Activated CD4-positive, alpha-beta T cell treated with anti-CD3 and anti-CD28 coated beads for 36 hours (primary cell): ENCODE data around the gene DMBT1. TPM values are rescaled to one million over a fixed set of nuclear protein-coding genes. Genes with fewer than 3 reads are reported as not detected.

Experiments
- ATAC-seq: fragments of 200-7000 bp; cut with Tn5 transposase; one replicate; pipeline ENCODE4 v1.10.0; 2021; ENCODE audit warnings: mild to moderate bottlenecking, moderate library complexity
- CTCF ChIA-PET: fragments of 350-600 bp; sonication (Branson Sonifier 250); formaldehyde crosslinking; loops from one replicate; lab custom pipeline; 2021; ENCODE audit warnings: antibody characterized with exemption; lab: Charles Lee
- POLR2A ChIA-PET: fragments of 350-600 bp; sonication (Branson Sonifier 250); formaldehyde crosslinking; loops from one replicate; lab custom pipeline; 2021; ENCODE audit warnings: antibody characterized with exemption, inconsistent platforms; lab: Charles Lee
- DNase-seq: peaks from one replicate; pipeline ENCODE4 v3.0.0-alpha.2; 2020
- H3K27ac Mint-ChIP-seq: one replicate; pipeline ENCODE4 v1.8.0; 2021; ENCODE audit warnings: mixed read lengths
- H3K27me3 Mint-ChIP-seq: one replicate; pipeline ENCODE4 v1.8.0; 2021; ENCODE audit warnings: mixed read lengths
- H3K36me3 Mint-ChIP-seq: one replicate; pipeline ENCODE4 v1.8.0; 2021; ENCODE audit warnings: low read depth, mixed read lengths
- H3K4me1 Mint-ChIP-seq: one replicate; pipeline ENCODE4 v1.8.0; 2021; ENCODE audit warnings: mixed read lengths
- H3K4me3 Mint-ChIP-seq: one replicate; pipeline ENCODE4 v1.8.0; 2021; ENCODE audit warnings: mild to moderate bottlenecking, moderate library complexity, mixed read lengths
- H3K9me3 Mint-ChIP-seq: one replicate; pipeline ENCODE4 v1.8.0; 2021; ENCODE audit warnings: low read depth, mixed read lengths
- intact Hi-C, 2 experiments: fragments of 100-400 bp; cut with DNase I in 1 of 2; cut with micrococcal nuclease in 1 of 2; formaldehyde crosslinking; loops; one replicate each; pipeline versions ENCODE4 v1.14.2 to v1.15.1; 2022 to 2024; cut with DNase I, micrococcal nuclease
- total RNA-seq, 2 experiments: library from RNA; stranded (reverse); gene quantifications; one replicate each; pipeline ENCODE4 v1.2.3, GENCODE V29; 2021

DMBT1 gene
- total RNA-seq, 2 experiments from 2014 or later, result not detected

DNA sequence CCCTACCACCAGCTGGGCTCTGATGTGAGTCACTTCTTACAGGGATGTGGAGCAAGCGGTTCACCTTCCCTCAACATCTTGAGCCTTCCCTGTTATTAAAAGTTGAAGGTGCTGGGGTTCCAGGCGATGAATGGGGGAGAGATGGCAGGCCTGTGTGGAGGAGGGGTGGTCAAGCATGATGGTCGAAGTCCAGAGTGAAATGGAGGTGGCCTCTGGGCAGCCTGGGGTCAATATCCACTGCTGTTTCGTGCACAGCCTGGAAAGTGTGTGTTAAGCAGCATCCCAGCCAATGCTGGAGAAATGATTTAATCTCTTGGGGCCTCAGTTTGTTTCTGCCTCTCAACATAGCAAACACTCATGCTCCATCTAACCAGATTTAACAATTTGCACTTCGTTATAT, 33.7 kb upstream of the DMBT1 start:
- intact Hi-C loops, result no loop called here
- H3K9me3 Mint-ChIP-seq, result no peaks in the 10 kb centered on the region
- H3K4me3 Mint-ChIP-seq, result no peak overlapping the region
- no peak overlapping the region for H3K27ac Mint-ChIP-seq
- ChIA-PET CTCF (no interaction called here), POLR2A (no interaction called here)
- ATAC-seq, result no peak
- no peak for DNase-seq
- H3K27me3 Mint-ChIP-seq, result peaks cover 12% of the 10 kb centered on the region
- H3K4me1 Mint-ChIP-seq, result no peaks in the 10 kb centered on the region
- H3K36me3 Mint-ChIP-seq, result no peaks in the 10 kb centered on the region

DNA sequence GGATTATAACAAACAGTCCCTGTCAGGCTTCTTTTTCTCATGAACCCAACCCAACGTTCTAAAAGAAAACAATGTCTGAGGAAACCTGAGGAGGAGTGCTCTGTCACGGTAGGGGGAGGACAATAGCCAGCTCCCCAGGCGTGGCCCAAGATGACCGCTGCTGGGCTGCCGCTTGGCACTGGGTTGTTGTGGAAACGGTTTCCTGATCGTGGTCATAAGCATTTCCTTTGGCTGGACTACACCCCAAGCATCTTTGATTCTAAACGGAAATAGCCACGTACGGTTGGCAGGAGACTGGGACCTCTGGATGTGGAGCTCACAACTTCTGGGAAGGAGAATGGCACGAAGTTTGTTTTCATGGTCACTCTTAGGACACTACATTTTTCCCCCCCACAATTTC, 30.4 kb upstream of the DMBT1 start:
- Mint-ChIP-seq H3K27ac (no peak overlapping the region), H3K36me3 (no peaks in the 10 kb centered on the region), H3K9me3 (no peaks in the 10 kb centered on the region), H3K4me1 (no peaks in the 10 kb centered on the region), H3K27me3 (peaks cover 12% of the 10 kb centered on the region), H3K4me3 (no peak overlapping the region)
- no peak for DNase-seq
- ATAC-seq, result no peak
- CTCF ChIA-PET, result no interaction called here
- POLR2A ChIA-PET, result no interaction called here
- intact Hi-C loops, result no loop called here

DNA sequence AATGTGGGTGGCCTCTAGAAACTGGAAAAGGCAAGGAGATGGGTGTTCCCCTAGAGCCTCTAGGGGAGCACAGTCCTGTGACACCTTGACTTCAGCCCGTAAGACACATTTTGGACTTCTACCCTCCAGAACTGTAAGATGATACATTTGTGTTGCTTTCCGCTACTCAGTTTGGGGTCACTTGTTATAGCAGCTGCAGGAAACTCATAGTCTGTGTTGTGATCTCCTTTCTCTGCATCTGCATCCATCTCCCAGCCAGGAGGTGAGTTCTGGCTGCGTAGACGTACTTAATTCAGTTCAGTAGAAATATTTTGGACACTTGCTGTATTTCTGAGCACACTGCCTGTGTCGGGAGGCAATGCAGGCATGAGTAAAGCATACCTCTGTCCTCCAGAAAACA, 29.3 kb upstream of the DMBT1 start:
- Mint-ChIP-seq H3K27ac (no peak overlapping the region), H3K9me3 (no peaks in the 10 kb centered on the region), H3K36me3 (no peaks in the 10 kb centered on the region), H3K4me1 (no peaks in the 10 kb centered on the region), H3K27me3 (peaks cover 15% of the 10 kb centered on the region), H3K4me3 (no peak overlapping the region)
- POLR2A ChIA-PET, result no interaction called here
- no peak for DNase-seq
- intact Hi-C loops, result no loop called here
- CTCF ChIA-PET, result no interaction called here
- ATAC-seq, result no peak

DNA sequence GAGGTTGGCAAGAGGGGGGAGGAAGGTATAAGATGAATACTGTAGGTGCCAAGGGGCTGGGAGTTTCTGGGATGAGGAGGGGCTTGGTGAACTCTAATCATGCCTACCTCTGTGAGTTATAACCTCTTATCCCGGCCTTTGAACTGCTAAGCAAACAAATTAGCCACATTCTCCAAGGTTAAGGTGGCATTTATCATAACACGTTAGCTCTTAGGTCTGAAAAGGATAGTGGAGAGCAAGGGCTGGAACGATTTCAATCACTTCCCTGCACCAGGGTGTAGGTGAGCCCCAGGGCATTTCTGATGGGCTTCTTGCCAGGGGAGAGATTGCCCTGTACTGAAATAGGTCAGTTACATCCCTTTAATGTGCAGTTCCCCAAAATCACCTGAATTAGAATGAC, 28.6 kb upstream of the DMBT1 start:
- Mint-ChIP-seq H3K27me3 (peaks cover 15% of the 10 kb centered on the region), H3K36me3 (no peaks in the 10 kb centered on the region)

DNA sequence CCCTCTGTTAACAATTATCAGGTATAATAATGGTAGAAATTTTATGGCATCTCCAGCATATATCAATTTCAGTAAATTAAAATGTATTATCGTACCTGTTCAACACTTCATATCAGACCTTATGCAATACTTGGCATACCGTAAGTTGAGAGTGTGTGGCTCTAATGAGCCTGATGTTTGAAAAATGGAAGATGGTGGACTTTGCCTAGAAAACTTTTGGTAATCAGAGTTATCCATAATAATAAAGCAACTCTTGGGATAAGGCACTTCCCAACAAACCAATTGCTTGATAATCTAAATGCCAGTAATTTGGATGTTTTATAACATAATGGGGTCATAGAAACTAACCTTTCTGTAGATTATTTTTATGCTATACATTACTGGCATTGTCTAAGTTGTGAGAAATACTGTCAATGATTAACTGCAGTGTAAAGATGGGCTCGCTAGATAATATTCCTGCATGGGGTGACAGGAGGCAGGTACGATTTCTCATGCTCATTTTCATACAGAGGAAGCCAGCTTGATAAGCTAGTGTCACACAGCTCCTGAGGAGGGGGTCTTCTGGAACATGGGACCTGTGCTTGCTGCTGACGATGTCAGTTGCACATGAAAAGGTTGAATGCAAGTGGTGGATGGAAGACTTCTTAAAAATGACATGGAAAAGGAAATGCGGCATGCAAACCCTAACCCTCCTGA, 27.8 kb upstream of the DMBT1 start:
- no peak for ATAC-seq
- H3K27me3 Mint-ChIP-seq, result peaks cover 15% of the 10 kb centered on the region

More for the DNA sequence above, 28.6 kb upstream of the DMBT1 start:
- CTCF ChIA-PET, result no interaction called here
- Mint-ChIP-seq H3K4me1 (no peaks in the 10 kb centered on the region), H3K4me3 (no peak overlapping the region), H3K9me3 (no peaks in the 10 kb centered on the region), H3K27ac (no peak overlapping the region)
- DNase-seq (no peak), ATAC-seq (no peak)
- intact Hi-C loops, result no loop called here
- POLR2A ChIA-PET, result no interaction called here

DNA sequence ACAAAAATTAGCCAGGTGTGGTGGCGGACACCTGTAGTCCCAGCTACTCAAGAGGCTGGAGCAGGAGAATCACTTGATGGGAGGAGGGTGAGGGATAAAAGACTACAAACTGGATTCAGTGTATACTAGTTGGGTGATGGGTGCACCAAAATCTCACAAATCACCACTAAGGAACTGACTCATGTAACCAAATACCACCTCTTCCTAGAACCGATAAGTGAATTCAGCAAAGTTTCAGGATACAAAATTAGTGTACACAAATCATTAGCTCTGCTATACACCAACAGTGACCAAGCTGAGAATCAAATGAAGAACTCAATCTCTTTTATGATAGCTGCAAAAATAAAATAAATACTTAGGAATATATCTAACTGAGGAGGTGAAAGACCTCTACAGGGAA, 23.0 kb upstream of the DMBT1 start:
- Mint-ChIP-seq H3K27me3 (peaks cover 2% of the 10 kb centered on the region), H3K36me3 (no peaks in the 10 kb centered on the region), H3K4me1 (peaks cover 26% of the 10 kb centered on the region), H3K9me3 (no peaks in the 10 kb centered on the region), H3K27ac (no peak overlapping the region), H3K4me3 (no peak overlapping the region)
- ATAC-seq (peak; percentile 33), DNase-seq (no peak)
- ChIA-PET POLR2A (interaction anchor here (0.7 kb wide), 1 partner anchor 46 kb away, joined by 3 read pairs; no protein-coding TSS in a partner anchor), CTCF (no interaction called here)
- intact Hi-C loops, result no loop called here

More for the DNA sequence above, 27.8 kb upstream of the DMBT1 start:
- Mint-ChIP-seq H3K9me3 (no peaks in the 10 kb centered on the region), H3K36me3 (no peaks in the 10 kb centered on the region), H3K4me3 (no peak overlapping the region), H3K4me1 (no peaks in the 10 kb centered on the region), H3K27ac (no peak overlapping the region)
- intact Hi-C loops, result no loop called here
- ChIA-PET CTCF (no interaction called here), POLR2A (no interaction called here)
- DNase-seq, result no peak

DNA sequence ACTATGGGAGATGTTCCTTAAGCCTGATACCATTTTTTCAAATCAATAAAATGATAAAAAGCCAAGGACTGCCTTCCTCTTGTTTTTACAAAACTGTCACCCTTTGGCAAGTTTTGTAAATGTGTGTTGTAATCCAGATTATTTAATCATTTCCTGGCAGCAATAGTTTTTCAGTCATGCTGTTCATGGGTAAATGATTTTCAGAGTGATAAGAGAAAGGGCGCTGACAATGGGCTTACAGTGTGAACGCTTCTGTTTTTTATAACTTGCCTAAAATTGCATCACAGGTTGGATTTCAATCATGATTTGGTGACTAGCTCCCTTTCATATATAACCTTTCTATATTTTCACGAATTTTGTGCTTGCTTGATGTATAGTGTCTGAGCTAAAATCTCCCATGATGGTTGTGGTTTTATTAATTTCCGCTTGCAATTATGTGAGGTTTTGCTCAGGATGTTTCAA, 19.0 kb upstream of the DMBT1 start:
- ATAC-seq (peak; percentile 73), DNase-seq (no peak)
- intact Hi-C loops, result no loop called here
- Mint-ChIP-seq H3K27ac (no peak overlapping the region), H3K27me3 (no peaks in the 10 kb centered on the region), H3K36me3 (no peaks in the 10 kb centered on the region), H3K4me1 (peaks cover 35% of the 10 kb centered on the region), H3K4me3 (no peak overlapping the region), H3K9me3 (no peaks in the 10 kb centered on the region)
- ChIA-PET CTCF (interaction anchor here (1.9 kb wide), 1 partner anchor 19 kb away, joined by 4 read pairs; no protein-coding TSS in a partner anchor), POLR2A (no interaction called here)

DNA sequence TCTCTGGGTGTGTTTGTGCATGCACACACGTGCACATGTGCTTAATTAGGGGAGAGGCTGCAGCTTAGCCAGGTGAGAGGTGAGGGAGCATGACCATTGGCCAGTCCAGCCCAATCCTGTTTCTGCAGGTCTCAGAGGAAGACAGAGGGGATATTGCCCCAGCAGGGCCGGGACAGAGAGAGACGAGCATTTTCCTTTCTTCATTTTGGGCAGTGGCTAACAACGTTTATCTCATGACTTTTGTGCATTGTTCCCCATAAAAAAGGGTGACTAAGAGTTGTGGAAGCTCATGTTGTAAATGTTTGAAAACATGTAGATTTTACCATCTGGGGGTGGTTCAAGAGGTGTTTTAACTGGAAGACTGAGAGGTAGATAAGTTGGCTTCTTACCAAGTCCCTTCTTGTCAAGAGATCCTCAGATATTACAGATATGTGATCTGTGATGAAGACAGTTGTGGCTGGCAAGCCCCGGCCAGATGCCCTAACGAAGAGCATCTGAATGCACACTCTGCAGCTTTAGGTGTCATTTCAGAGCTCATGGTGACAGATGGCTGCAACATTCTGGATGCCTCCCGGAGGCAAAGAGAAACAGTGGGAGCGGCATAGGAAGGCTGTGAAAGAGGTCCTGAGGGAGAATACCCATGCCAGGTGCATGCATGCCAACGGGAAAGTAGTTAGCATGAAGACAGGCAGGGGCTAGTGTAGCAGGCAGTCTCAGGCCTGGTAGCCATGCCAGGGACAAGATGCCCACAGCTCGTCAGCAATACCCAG, 16.7 kb upstream of the DMBT1 start:
- ChIA-PET CTCF (interaction anchor here (0.6 to 2.8 kb wide), 3 partner anchors 21 to 306 kb away, joined by 3 to 7 read pairs (median 3); no protein-coding TSS in a partner anchor), POLR2A (no interaction called here)
- intact Hi-C loops, result no loop called here
- Mint-ChIP-seq H3K9me3 (no peaks in the 10 kb centered on the region), H3K4me3 (no peak overlapping the region), H3K27ac (no peak overlapping the region), H3K4me1 (peaks cover 35% of the 10 kb centered on the region), H3K36me3 (no peaks in the 10 kb centered on the region), H3K27me3 (no peaks in the 10 kb centered on the region)
- ATAC-seq (no peak), DNase-seq (no peak)

DNA sequence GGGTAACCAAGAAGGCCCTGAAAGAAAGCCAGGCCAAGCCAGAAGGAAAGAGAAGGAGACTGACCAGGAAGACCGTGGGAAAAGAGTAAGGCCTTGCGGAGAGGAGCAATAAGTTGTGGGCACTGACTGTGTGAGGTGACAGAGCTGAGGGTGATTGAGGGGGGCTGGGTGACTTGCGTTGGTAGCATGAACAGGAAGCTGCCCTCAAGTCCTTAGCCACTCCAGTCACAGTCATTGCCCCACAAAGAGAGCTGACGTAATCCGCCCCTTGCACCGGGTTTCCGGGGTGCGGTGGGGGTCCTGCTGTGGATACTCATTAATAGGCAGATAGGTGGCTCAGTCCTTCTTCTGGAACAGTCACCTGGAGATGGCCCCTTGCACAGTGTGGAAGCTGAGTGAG, 16.1 kb upstream of the DMBT1 start:
- DNase-seq (no peak), ATAC-seq (no peak)
- Mint-ChIP-seq H3K4me3 (no peak overlapping the region), H3K9me3 (no peaks in the 10 kb centered on the region), H3K27ac (no peak overlapping the region), H3K36me3 (no peaks in the 10 kb centered on the region), H3K4me1 (peaks cover 35% of the 10 kb centered on the region), H3K27me3 (no peaks in the 10 kb centered on the region)
- ChIA-PET CTCF (interaction anchor here (0.6 to 2.8 kb wide), 2 partner anchors 21 to 23 kb away, joined by 3 to 7 read pairs; no protein-coding TSS in a partner anchor), POLR2A (no interaction called here)
- intact Hi-C loops, result no loop called here

DNA sequence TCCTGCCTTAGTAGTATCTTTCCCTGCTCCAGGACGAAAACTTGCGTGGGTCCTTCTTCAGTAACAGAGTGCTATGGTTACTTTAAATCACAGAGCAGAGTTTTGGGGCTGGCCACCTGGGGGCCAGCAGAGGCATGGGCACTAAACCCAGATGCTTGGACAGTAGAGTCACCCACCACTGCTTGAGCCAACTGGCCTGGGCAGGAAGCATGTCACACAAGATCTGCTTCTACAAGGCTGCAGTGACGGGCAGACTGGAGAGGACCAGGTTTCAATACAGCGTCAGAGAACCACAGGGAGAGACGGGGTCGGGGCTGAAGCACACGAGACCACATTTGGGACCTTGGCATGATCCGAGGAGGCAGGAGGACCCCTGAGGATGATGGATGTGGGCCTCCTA, 14.3 kb upstream of the DMBT1 start:
- intact Hi-C loops, result no loop called here
- Mint-ChIP-seq H3K4me3 (no peak overlapping the region), H3K27me3 (no peaks in the 10 kb centered on the region), H3K4me1 (peaks cover 33% of the 10 kb centered on the region), H3K36me3 (no peaks in the 10 kb centered on the region), H3K9me3 (no peaks in the 10 kb centered on the region), H3K27ac (no peak overlapping the region)
- no peak for ATAC-seq
- no peak for DNase-seq
- CTCF ChIA-PET, result interaction anchor here (1.1 to 2.8 kb wide), 2 partner anchors 19 to 79 kb away, joined by 3 to 7 read pairs; no protein-coding TSS in a partner anchor
- POLR2A ChIA-PET, result no interaction called here

DNA sequence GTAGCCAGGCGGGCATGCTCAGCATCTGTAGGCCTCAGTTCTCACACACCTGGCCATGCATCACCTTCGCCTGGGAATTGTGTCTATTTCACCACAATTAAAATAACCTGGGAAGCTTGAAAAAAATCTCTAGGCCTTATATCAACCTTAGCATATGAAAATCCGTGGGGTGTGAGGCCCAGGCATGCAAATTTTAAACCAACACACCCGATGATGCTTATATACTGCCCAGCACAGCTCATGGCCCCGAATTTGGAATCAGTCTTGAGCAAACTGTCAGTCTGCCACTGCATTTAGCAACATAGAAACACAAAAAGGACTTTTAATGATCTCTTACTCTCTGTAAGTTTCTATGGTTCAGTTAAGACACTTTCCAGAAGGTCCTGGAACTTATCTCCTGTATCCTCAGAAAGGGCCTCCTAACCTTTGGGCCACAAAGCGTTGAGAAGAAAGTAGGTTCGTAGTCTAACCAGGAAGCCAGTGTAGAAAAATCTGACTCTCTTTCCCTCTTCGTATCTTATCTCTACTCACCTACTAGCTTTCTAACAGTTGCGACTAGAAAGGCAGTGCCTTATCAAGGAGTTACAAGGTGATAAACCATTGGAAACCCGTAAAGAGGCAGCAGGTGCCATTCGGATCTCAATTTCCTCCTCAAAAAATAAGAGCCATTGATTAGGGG, 12.0 kb upstream of the DMBT1 start:
- peaks cover 20% of the 10 kb centered on the region for H3K4me1 Mint-ChIP-seq
- DNase-seq, result no peak
- ATAC-seq, result no peak
- no peaks in the 10 kb centered on the region for H3K27me3 Mint-ChIP-seq
- no peaks in the 10 kb centered on the region for H3K9me3 Mint-ChIP-seq
- CTCF ChIA-PET, result interaction anchor here (1.3 to 1.4 kb wide), 2 partner anchors 34 to 114 kb away, joined by 3 to 5 read pairs; no protein-coding TSS in a partner anchor
- POLR2A ChIA-PET, result interaction anchor here (0.6 kb wide), 1 partner anchor 9 kb away, joined by 6 read pairs; no protein-coding TSS in a partner anchor
- no peak overlapping the region for H3K27ac Mint-ChIP-seq
- no peak overlapping the region for H3K4me3 Mint-ChIP-seq
- no peaks in the 10 kb centered on the region for H3K36me3 Mint-ChIP-seq
- intact Hi-C loops, result no loop called here
